IPS DF 4.7 (cell line): ENCODE data around the gene AGBL3.
"Not testable (repeated sequence)": the region's sequence is repeated elsewhere in the genome, so short reads cannot be mapped to it uniquely, and the experiment has no call there.

Experiments
- DNase-seq: peaks from one replicate; pipeline ENCODE4 v3.0.0-alpha.2; 2013; ENCODE audit warnings: low spot score; ENCODE audit errors: extremely low read depth

AGBL3 gene

DNA sequence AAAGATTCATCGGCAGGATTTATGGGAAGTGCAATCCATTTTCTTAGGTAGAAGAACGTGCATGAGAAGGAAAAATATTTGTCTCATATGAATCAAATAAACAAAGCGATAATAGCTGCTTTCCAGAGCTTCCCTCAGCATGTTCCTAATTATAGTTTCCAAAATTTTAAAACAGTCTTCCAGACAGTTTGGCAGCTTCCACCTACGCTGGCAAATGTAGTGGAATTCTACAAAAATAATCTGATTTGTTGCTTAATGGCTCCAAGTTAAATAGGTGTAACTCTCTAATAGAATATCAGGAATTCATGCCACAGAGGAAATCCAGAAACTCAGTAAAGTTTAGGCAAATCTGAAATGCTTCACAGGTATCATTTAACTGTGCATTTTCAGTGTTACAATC, 23.3 kb upstream of the AGBL3 start:
- DNase-seq = no peak

DNA sequence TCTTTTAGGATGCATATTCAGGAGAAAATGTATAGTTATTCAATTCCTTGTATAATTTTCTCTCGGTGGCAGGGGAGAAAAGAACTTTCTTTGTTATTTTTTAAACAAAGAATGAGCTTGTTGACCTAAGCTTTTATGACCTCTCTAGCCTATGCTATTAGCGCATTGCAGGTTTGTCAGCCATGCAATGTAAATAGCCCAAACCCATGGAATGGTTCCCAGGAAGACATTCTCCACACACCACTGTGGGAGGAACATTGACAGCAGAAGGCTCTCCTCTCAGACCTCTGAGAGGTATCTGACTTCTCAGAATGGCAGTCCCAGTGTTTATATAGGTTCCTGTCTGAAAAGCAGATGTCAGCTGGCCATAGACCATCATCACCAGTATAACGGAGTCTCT, 19.6 kb upstream of the AGBL3 start:
- no peak for DNase-seq

DNA sequence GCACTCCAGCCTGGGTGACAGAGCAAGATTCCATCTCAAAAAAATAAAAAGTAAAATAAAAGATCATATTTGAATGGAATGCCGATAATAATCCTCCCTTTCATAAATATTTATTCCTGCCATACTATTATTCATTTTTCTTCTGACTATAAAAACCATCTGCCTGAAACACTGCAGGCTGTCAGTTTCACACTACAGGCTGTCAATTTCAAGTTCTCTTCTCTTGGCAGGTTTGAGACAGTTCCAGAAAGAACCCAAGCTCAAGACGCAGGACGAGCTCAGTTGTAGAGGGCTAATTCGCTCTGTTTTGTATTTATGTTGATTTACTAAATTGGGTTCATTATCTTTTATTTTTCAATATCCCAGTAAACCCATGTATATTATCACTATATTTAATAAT, 18.2 kb upstream of the AGBL3 start:
- no peak for DNase-seq

GRCh38 chr7:134981645-134982044, 4.7 kb upstream of the AGBL3 start:
- not testable (repeated sequence) for DNase-seq

GRCh38 chr7:134985894-134986362, 380 bp upstream of the AGBL3 start:
- no peak for DNase-seq

DNA sequence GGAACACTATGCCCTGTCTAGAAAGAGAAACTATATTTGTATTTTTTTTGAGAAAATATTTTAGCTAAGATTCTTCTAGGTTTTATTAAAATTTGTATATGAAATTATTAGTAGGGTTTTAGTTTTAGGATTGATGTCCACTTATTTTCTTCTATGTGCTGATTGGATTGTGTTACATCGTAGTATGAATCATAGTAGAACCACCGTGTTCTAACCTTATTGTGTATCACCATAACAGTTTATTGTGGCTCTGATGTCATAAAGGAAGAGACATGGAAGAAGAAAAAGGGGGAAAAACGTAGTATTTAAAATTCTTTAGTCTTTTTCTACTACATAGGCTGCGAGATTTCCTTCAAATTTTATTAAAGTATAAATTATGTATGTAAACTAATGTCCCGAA, 1.9 kb downstream of the AGBL3 start:
- DNase-seq = no peak

GRCh38 chr7:134991469-134992339, 5.4 kb downstream of the AGBL3 start:
- DNase-seq = no peak

DNA sequence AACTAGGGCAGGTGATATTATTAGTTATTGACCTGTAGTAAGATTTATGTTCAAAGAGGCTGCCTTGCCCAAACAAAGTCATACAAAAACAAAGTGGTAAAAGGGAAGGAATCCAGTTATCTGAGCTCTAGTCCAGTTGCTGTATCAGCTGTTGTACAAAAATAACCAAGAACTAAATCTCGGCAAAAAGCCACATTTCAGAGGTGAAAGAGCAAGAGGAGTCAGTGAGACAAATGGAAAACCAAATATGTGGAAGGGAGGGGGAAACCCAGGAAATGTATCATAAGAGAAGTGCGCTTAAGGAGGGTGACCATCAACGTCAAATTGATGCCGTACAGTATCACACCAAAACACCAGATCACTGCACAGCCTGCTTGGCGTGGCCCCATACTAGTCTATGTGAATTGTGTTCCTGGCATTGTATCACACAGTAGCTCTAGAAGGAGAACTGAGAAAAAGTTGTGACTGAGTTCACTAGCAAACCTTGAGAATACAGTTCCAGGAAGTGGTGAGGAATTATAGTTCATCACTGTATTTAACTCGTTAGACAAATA, 6.4 kb downstream of the AGBL3 start:
- DNase-seq = no peak

DNA sequence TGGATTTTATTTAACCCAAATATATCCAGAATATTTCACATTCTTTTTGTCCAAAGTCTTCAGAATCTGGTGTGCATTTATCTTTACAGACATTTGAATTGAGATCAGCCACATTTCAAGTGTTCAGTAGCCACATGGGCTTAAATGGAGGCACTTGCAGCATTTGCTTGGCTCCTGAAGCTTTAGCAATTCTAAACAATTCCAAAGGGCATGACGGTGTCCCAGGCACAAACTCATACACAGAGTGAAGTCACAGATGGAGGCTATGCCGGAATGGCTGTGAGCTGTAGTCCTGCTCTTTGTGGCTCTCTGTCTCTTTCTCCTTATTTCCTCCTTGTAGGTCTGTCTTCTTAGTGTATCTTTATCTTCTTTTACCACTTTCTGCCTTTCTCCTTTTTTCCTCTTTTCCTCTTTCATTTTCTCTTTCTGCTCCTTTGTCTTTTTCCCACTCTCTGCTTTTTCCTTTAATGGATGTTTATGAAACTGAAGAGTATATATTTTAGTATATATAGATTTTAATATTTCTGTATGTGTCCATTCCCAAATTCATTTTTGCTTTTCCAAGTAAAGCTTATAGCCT, 7.7 kb downstream of the AGBL3 start:
- DNase-seq = no peak

DNA sequence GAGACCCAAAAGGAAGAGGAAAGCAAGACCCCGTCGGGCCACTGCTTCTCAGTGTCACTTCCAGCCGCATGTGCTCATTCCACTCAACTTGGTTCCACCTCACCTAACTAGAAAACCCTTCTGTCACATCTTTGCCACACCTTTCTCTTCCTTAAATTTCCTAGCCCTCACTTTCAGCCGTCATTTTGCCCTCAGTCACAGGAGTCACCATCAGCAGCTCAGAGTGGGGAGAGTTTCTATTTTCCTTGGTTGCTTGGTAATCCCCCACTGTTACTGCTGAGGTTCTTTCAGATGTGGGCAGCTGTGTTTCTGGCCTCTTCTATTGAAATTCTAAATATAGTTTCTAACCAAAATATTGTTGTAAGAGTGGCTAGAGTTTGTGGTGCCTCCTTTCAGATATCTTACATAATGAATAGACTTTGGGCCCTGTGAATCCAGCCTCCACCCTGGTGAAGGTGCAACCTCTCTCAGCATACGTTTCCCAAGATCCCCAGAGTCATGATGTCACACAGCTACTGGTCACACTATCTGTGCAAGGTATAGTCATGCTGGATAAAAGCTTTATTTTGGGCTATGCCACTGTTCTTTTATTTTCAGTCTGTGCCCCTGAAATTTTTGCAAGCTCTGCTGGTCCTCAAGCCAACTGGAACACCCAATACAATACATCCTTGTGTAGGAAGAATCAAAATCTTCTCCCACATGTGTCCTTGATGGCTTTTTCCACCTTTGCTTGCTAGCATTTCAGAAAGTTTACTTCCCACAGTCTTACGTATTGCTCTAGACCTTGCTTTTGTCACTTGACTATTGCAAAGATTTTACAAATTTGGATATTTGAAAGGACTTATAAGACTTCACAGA, 9.2 kb downstream of the AGBL3 start:
- no peak for DNase-seq

DNA sequence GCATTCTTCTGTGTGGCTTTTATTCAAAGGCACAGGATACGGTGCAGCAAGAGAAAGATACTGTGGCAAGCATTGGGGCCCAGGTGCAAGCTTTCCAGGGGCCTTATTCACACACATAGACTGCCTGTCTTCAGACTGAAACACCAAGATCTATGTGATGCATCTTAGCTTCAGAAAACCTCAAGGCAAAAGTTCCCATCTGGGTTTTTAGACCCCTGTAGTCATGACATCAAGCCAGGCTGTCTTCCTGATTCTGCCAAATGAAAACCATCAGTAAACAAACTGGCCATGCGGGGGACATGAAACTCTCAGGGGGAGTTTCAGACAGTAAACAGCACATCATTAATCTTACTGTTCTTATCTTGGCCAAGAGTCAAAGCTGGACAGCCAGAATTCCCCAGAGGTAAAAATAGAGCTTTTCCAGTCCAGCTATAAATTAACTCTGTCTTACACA, 9.8 kb downstream of the AGBL3 start:
- no peak for DNase-seq

DNA sequence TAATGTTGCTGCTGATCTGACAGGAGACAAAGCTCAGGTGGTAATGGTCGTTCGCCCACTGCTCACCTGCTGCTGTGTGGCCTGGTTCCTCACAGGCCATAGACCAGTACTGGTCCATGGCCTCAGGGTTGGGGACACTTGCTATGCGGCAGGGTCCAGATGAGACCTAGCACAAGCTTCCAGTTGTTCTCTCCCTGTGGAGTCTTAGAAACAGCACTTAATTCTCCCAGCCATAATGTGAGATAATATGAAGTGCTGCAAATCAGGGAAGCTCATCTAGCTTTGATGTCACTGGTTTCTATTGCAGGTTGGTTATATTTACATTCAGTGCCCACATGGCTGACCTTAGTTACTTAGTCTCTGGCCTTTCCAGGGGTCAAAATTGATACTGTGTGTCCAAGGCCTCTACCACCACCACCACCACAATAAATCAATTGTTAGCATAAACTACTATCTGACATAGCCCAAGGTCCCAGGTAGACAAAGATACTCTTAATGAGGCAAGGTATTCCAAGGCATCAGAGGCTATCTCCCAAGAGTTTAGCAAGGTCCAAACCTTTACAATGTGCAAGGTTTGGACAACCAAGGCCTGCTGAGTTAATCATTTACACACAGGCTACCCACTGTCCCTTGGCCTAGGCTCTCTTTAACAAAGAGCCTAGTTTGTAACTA, 11.0 kb downstream of the AGBL3 start:
- DNase-seq = no peak

DNA sequence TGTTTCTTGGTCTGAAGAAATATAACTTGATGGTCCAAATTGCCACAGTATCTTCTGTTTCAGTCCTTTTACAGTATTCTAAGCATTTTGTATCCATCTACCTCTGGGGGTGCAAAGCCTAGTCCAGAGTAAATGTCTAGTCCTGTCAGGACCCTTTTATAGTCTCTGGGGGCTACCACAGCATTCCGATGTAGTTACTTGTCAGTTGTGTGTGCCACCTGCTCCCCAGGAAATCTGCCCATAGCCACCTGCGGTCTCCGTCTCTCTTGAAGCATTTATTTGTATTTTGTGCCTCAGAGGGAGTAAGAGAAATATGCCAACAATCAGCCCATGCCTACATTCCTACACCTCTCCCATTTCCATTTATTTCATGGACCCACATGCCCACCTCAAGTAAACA, 12.8 kb downstream of the AGBL3 start:
- no peak for DNase-seq

GRCh38 chr7:135001390-135002165, 15.3 kb downstream of the AGBL3 start:
- no peak for DNase-seq

GRCh38 chr7:135012229-135012628, 25.9 kb downstream of the AGBL3 start:
- DNase-seq = no peak

DNA sequence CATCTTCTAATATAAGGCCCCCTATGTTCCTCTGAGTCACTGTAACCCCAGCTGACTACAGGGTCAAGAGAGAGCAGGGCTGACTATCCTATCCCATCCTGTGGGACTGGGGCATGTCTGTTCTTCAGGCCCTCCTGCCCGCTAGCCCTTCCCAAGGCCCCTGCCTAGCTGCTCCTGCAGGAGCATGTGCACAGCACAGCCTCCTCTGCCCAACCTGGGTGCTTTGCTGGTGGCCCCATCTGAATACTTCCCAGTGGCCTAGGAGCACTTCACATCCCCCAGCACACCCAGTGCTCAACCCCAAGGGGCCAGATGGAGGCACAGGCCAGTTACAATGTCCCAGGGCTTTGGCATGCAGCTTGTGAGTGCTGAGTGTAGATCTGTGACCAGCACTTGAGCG, 37.3 kb downstream of the AGBL3 start:
- DNase-seq = no peak

DNA sequence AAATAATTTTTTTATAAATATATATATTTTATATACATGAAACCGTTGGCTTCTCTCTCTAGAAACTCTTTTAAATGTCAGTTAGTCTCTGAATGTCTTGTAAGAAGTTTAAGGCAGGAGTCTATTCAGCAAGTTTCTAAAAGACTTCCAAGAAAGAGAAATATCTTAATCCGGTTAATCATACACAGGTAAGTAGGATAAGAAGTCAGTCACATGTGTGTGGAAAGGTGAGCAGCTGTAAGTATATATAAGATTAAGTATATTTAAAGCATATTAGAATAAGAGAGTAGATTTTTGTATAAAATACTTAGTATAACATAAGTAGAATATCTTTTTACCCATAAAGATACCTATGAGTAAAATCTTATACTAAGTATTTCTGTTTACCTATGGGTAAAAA, 48.9 kb downstream of the AGBL3 start:
- no peak for DNase-seq

DNA sequence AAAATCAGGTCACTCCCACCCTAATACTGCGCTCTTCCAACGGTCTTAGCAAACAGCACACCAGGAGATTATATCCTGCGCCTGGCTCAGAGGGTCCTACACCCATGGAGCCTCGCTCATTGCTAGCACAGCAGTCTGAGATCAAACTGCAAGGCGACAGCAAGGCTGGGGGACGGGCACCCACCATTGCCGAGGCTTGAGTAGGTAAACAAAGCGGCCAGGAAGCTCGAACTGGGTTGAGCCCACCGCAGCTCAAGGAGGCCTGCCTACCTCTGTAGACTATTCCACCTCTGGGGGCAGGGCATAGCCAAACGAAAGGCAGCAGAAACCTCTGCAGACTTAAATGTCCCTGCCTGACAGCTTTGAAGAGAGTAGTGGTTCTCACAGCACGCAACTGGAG, 80.7 kb downstream of the AGBL3 start:
- not testable (repeated sequence) for DNase-seq

GRCh38 chr7:135074096-135074495, 87.8 kb downstream of the AGBL3 start:
- no peak for DNase-seq

DNA sequence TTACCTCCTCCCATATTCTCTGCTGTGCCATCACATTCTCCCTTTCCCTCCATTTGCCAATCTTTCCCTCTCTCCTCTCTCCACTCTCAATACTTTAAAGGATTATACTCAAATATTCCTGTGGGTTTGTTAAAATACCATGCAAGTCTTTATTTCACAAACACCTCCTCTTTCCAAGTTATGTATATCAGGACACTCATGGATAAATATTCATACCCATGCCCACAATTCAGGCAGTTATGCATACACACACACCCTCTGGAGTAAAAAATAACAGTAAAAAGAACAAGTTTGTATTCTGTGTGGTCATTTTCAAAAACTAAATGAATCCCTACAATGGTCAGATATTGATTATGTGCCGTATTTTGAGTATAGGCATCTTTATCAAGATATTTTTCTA, 88.2 kb downstream of the AGBL3 start:
- DNase-seq = no peak
